ENCODE measurements around the gene ZMYM4. TPM values are rescaled to one million over a fixed set of nuclear protein-coding genes. Genes with fewer than 3 reads are reported as not detected.
A peak's percentile ranks its signal among the peaks of the same experiment; 100 is the strongest.

Gene ZMYM4
- total and polyA plus RNA-seq, 10 of the 15 experiments (the other 5 are each of a cell fraction or from before 2014, with no cell fraction given), result 8.0 to 37.0 (median 28.1) TPM

DNA sequence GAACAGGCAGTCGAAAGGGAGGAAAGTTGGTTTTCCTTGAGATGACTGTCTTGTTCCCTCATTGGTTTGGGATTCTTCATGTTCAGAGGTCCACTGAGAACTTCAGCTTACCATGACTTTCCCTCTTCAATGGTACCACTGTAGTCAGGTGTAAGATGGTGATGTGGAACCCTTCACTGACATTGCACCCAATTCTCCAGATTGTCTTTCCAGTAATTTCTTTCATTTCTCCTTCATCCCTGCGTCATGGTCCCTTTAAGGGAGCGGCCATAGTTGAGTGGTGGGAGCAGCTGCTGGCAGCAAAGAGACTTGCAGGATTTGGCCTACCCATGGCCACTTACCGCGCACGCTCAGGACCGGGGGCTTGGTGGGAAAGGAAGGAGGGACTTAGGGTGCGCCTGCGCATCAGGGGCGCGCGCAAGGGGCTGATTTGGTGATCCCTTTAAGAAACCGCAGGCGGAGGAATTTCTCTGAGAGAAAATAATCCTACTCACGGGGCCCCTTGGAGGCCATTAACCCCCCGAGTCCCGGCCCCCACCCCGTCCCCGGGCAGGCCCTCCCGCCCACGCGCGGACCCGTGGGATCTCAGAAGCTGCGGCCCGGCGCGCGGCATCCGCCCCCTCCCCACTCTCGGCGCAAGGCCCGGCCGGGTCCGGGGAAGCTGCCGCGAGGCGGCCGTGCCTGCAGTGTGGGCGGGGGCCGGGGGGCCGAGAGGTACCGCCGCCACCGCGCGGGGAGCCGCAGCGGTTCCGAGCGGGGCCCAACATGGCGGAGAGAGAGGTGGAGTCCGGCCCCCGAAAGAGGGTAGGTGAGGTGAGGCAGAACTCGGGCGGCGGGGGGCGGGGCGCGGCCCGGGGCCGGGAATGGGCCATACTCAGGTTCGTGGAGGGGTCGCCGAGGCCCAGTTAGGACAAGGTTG is at the start of gene ZMYM4 (continued):
- TF ChIP-seq CHD2 (IDR thresholded peaks at IDR 0.05; ENCODE audit: borderline replicate concordance, low read depth, low read length) (peak; percentile 79), HDGF (IDR thresholded peaks at IDR 0.05) (0 out of 2 replicates have a peak, but pooled peaks have one; percentile 80), HDAC6 (IDR thresholded peaks at IDR 0.05; ENCODE audit: unreplicated experiment) (no peak), FOXK2 (IDR thresholded peaks at IDR 0.05) (no peak), ZNF384 (IDR thresholded peaks at IDR 0.05; ENCODE audit: borderline replicate concordance, low read depth, low read length) (no peak), IKZF1 (conservative IDR thresholded peaks at IDR 0.05) (peak; percentile 95), NR2F1 (conservative IDR thresholded peaks at IDR 0.05) (peak; percentile 77), FOS (IDR thresholded peaks at IDR 0.05; ENCODE audit: borderline replicate concordance, extremely low read depth, insufficient read length) (no peak), EGR1 (IDR thresholded peaks at IDR 0.05; ENCODE audit: borderline replicate concordance in 1 of 2, low read depth in 2 of 2, low read length in 2 of 2) (peak in 1 of 2 experiments; percentile 90; a peak in 2 of 3 replicates), MEF2A (IDR thresholded peaks at IDR 0.05; ENCODE audit: insufficient read depth, low read depth, low read length) (no peak), SMAD5 (IDR thresholded peaks at IDR 0.05; ENCODE audit: low read depth) (peak; percentile 41), YBX1 (IDR thresholded peaks at IDR 0.05) (no peak), ZNF217 (IDR thresholded peaks at IDR 0.05) (peak; percentile 40; the same call in 1 of the 2 replicates), RUNX3 (IDR thresholded peaks at IDR 0.05; ENCODE audit: low read length) (peak; percentile 98), WRNIP1 (IDR thresholded peaks at IDR 0.05; ENCODE audit: borderline replicate concordance, low read depth, low read length) (no peak), SMARCA5 (IDR thresholded peaks at IDR 0.05) (peak; percentile 29; the same call in 1 of the 2 replicates), SIX5 (IDR thresholded peaks at IDR 0.05; ENCODE audit: low read depth, low read length, severe bottlenecking) (no peak)
- TF ChIP-seq, protein P1, sequence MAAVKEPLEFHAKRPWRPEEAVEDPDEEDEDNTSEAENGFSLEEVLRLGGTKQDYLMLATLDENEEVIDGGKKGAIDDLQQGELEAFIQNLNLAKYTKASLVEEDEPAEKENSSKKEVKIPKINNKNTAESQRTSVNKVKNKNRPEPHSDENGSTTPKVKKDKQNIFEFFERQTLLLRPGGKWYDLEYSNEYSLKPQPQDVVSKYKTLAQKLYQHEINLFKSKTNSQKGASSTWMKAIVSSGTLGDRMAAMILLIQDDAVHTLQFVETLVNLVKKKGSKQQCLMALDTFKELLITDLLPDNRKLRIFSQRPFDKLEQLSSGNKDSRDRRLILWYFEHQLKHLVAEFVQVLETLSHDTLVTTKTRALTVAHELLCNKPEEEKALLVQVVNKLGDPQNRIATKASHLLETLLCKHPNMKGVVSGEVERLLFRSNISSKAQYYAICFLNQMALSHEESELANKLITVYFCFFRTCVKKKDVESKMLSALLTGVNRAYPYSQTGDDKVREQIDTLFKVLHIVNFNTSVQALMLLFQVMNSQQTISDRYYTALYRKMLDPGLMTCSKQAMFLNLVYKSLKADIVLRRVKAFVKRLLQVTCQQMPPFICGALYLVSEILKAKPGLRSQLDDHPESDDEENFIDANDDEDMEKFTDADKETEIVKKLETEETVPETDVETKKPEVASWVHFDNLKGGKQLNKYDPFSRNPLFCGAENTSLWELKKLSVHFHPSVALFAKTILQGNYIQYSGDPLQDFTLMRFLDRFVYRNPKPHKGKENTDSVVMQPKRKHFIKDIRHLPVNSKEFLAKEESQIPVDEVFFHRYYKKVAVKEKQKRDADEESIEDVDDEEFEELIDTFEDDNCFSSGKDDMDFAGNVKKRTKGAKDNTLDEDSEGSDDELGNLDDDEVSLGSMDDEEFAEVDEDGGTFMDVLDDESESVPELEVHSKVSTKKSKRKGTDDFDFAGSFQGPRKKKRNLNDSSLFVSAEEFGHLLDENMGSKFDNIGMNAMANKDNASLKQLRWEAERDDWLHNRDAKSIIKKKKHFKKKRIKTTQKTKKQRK (IDR thresholded peaks at IDR 0.05; ENCODE audit: low read depth, low read length), result no peak
- TF ChIP-seq, protein P2, sequence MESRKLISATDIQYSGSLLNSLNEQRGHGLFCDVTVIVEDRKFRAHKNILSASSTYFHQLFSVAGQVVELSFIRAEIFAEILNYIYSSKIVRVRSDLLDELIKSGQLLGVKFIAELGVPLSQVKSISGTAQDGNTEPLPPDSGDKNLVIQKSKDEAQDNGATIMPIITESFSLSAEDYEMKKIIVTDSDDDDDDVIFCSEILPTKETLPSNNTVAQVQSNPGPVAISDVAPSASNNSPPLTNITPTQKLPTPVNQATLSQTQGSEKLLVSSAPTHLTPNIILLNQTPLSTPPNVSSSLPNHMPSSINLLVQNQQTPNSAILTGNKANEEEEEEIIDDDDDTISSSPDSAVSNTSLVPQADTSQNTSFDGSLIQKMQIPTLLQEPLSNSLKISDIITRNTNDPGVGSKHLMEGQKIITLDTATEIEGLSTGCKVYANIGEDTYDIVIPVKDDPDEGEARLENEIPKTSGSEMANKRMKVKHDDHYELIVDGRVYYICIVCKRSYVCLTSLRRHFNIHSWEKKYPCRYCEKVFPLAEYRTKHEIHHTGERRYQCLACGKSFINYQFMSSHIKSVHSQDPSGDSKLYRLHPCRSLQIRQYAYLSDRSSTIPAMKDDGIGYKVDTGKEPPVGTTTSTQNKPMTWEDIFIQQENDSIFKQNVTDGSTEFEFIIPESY (IDR thresholded peaks at IDR 0.05), result no peak
- TF ChIP-seq, protein P3, sequence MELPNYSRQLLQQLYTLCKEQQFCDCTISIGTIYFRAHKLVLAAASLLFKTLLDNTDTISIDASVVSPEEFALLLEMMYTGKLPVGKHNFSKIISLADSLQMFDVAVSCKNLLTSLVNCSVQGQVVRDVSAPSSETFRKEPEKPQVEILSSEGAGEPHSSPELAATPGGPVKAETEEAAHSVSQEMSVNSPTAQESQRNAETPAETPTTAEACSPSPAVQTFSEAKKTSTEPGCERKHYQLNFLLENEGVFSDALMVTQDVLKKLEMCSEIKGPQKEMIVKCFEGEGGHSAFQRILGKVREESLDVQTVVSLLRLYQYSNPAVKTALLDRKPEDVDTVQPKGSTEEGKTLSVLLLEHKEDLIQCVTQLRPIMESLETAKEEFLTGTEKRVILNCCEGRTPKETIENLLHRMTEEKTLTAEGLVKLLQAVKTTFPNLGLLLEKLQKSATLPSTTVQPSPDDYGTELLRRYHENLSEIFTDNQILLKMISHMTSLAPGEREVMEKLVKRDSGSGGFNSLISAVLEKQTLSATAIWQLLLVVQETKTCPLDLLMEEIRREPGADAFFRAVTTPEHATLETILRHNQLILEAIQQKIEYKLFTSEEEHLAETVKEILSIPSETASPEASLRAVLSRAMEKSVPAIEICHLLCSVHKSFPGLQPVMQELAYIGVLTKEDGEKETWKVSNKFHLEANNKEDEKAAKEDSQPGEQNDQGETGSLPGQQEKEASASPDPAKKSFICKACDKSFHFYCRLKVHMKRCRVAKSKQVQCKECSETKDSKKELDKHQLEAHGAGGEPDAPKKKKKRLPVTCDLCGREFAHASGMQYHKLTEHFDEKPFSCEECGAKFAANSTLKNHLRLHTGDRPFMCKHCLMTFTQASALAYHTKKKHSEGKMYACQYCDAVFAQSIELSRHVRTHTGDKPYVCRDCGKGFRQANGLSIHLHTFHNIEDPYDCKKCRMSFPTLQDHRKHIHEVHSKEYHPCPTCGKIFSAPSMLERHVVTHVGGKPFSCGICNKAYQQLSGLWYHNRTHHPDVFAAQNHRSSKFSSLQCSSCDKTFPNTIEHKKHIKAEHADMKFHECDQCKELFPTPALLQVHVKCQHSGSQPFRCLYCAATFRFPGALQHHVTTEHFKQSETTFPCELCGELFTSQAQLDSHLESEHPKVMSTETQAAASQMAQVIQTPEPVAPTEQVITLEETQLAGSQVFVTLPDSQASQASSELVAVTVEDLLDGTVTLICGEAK (IDR thresholded peaks at IDR 0.05; ENCODE audit: borderline replicate concordance), result no peak; the same call in 1 of the 2 replicates

Data from GM12878 (cell line).